SK-N-MC (cell line): ENCODE data around the gene CACNA1B.
"Not testable (repeated sequence)": the region's sequence is repeated elsewhere in the genome, so short reads cannot be mapped to it uniquely, and the experiment has no call there.

ENCODE experiments used
- EZH2 ChIP-seq: fragments of 200-600 bp; sonication (generic); IDR thresholded peaks from one replicate; pipeline ENCODE4 v1.6.1; 2017; ENCODE audit warnings: antibody characterized with exemption
- POLR2AphosphoS5 ChIP-seq: IDR thresholded peaks from 2 replicates; pipeline ENCODE4 v1.6.1; 2012; ENCODE audit warnings: mild to moderate bottlenecking, low read depth, low read length, borderline replicate concordance

DNA sequence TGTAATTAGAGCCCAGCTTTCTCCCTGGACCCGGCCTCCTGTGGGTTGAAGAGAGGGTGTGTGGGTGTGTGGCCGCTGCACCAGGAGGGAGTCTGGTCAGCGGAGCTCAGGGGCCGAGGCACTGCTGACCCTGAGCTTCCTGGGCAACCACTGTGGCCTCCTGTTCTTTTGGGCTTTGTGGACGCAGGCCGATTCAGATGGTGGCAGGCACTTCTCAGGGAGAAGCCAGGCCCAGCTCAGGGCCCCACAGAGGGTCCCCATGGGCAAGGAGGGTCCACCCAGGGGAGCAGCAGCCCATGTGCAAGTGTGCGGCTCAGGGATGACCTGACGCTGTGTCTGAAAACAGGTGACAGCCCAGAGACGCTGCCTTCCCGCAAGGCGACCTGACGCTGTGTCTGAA, 11.0 kb downstream of the CACNA1B start:
- not testable (repeated sequence) for TF ChIP-seq POLR2AphosphoS5, EZH2
